Tibial nerve (tissue), 4 donors: Measurements from ENCODE around the gene MPPED1.

ENCODE experiments used
- CTCF ChIP-seq, 5 experiments: fragments of 200-600 bp in 3 of 5; fragments of 450-650 bp in 2 of 5; sonication (generic) in 3 of 5; IDR thresholded peaks; one replicate each; pipeline ENCODE4 v1.5.1; 2016 to 2019; ENCODE audit warnings: antibody characterized with exemption in 5 of 5, mild to moderate bottlenecking in 3 of 5, moderate library complexity in 2 of 5
- EP300 ChIP-seq, 2 donors: sonication (generic); formaldehyde crosslinking; IDR thresholded peaks; one replicate each; pipeline ENCODE4 v1.6.1; 2017; ENCODE audit warnings: antibody characterized with exemption in 2 of 2, mild to moderate bottlenecking in 1 of 2
- POLR2A ChIP-seq, 2 donors: fragments of 450-650 bp; IDR thresholded peaks; one replicate each; pipeline ENCODE4 v1.6.1; 2017; ENCODE audit warnings: antibody characterized with exemption in 2 of 2, mild to moderate bottlenecking in 2 of 2, moderate library complexity in 2 of 2

GRCh38 chr22:43399980-43400358 is 11.8 kb upstream of the MPPED1 start:
- TF ChIP-seq CTCF (IDR thresholded peaks at IDR 0.05): no peak
- no peak for TF ChIP-seq POLR2A (IDR thresholded peaks at IDR 0.05)
- TF ChIP-seq EP300 (IDR thresholded peaks at IDR 0.05): no peak
